H1 (cell line): ENCODE data around the gene CCN6. TPM values are rescaled to one million over a fixed set of nuclear protein-coding genes. Genes with fewer than 3 reads are reported as not detected.

ENCODE experiments used
- CBX8 ChIP-seq: fragments of 300-800, 300-1000 bp; sonication (generic); IDR thresholded peaks from 2 replicates; pipeline ENCODE4 v1.7.1; 2016; ENCODE audit warnings: low read depth, low read length, borderline replicate concordance
- CTBP2 ChIP-seq: IDR thresholded peaks from 2 replicates; pipeline ENCODE4 v1.7.0; 2011; ENCODE audit warnings: borderline replicate concordance, mild to moderate bottlenecking, moderate library complexity, mixed read lengths, low read length; ENCODE audit not compliant: insufficient read depth, insufficient read length
- GTF2F1 ChIP-seq: IDR thresholded peaks from 2 replicates; pipeline ENCODE4 v1.6.1; 2012; ENCODE audit warnings: low read depth, low read length, improper control_type of control experiment, borderline replicate concordance
- JUN ChIP-seq: IDR thresholded peaks from 2 replicates; pipeline ENCODE4 v1.6.1; 2011; ENCODE audit warnings: low read depth, mild to moderate bottlenecking, improper control_type of control experiment, low read length
- JUND ChIP-seq: IDR thresholded peaks from 2 replicates; pipeline ENCODE4 v1.6.1; 2011; ENCODE audit warnings: mild to moderate bottlenecking, improper control_type of control experiment, low read length
- KDM1A ChIP-seq: fragments of 200-600, 300-600 bp; sonication (generic); IDR thresholded peaks from 2 replicates; pipeline ENCODE4 v1.7.1; 2016; ENCODE audit warnings: mild to moderate bottlenecking, low read length, borderline replicate concordance
- RBBP5 ChIP-seq: IDR thresholded peaks from 2 replicates; pipeline ENCODE4 v1.7.1; 2012; ENCODE audit warnings: low read depth, mild to moderate bottlenecking, inconsistent platforms, low read length, moderate library complexity, borderline replicate concordance
- TAF1 ChIP-seq: IDR thresholded peaks from 2 replicates; pipeline ENCODE4 v1.6.1; 2011; ENCODE audit warnings: mild to moderate bottlenecking, low read depth, low read length
- polyA plus RNA-seq, 7 experiments: library from polyadenylated mRNA; depleted of rRNA in 3 of 7; stranded (reverse) in 5 of 7; unstranded in 2 of 7; fragments of >200 nt in 5 of 7; fragments of 200-250 nt in 2 of 7; gene quantifications; 1 replicate in 5 of 7; 2 replicates in 1 of 7; 4 replicates in 1 of 7; pipeline versions ENCODE4 v1.2.1 to v1.2.3, GENCODE V29; 2011 to 2013; ENCODE audit warnings: missing spikeins in 2 of 7, mixed read lengths in 2 of 7
- total RNA-seq: library from RNA; stranded (reverse); fragmentation: NEBNext Ultra II Directional; extraction: Animal tissue kit (Norgen Biotek cat#: 25700); gene quantifications from 2 replicates; pipeline ENCODE4 v1.2.1, GENCODE V29; 2021
- TF ChIP-seq, protein P1 (sequence below): IDR thresholded peaks from 2 replicates; pipeline ENCODE4 v1.6.1; 2012; ENCODE audit warnings: inconsistent platforms

CCN6 gene
- total and polyA plus RNA-seq, 2 of the 8 experiments (the other 6 are each of a cell fraction or from before 2014, with no cell fraction given), result not detected

DNA sequence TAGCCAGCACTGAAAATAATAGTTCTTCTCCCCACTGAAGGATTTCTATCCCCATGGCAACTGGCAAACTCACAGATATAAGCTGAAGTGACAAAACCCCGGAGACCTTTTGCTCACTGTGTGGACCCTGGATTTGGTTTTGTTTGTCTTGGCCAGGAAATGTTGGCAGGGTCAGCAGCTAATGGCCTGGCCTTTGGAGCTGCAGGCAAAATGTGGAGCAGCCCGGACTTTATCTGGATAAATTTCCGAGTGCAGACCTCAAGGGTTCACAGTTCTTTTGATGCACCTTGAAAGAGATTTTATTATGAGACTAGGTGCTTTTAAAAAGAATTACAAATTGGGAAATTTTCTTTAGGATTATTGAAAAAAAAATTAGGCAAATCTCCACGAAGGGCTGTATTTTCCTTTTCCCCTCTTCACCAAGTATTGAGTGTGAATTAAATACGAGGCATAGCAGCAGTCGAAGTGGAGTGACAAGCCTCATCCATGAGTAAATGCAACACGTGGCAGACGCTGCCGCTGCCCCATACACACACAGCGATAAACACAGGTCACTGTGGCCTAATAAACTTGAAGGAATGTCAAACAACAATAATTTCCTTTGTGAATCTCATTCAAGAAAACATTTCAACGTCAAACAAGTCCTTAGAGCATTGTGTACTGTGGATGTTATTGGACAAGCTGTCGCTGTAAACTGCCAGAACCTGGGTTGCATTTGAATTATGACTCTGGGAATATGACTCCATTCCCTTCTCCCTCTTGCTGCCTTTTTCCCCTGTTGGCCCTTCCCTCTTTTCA is 35.1 kb upstream of the CCN6 start (continued):
- no peak for TF ChIP-seq JUN
- TF ChIP-seq KDM1A, result no peak
- TF ChIP-seq GTF2F1, result no peak
- no peak for TF ChIP-seq CTBP2
- no peak for TF ChIP-seq TAF1
- no peak for TF ChIP-seq JUND
- no peak for TF ChIP-seq CBX8
- TF ChIP-seq RBBP5, result no peak
- TF ChIP-seq, protein P1, sequence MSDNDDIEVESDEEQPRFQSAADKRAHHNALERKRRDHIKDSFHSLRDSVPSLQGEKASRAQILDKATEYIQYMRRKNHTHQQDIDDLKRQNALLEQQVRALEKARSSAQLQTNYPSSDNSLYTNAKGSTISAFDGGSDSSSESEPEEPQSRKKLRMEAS, result no peak
